ENCODE measurements around the gene LGR6.

LGR6 gene

GRCh38 chr1:202283991-202284390 is 90.4 kb downstream of the LGR6 start:
- Histone ChIP-seq H3K9me2 (ENCODE audit: low read depth, low read length) (no peaks in the 10 kb centered on the region), H3K4me3 (ENCODE audit: low read depth, low read length, poor library complexity, severe bottlenecking) (no peak overlapping the region), H4K20me1 (ENCODE audit: insufficient read depth, low read length) (no peaks in the 10 kb centered on the region), H3K36me3 (ENCODE audit: insufficient read depth, low read length) (no peaks in the 10 kb centered on the region), H3K9me3 (ENCODE audit: low read length) (no peaks in the 10 kb centered on the region), H3K27me3 (ENCODE audit: insufficient read depth, low read length) (peaks cover 13% of the 10 kb centered on the region; the same call in 1 of the 2 replicates), H3K27ac (ENCODE audit: low read depth, low read length, poor library complexity, severe bottlenecking) (no peak overlapping the region), H3F3A (ENCODE audit: insufficient read depth, low read length) (no peaks in the 10 kb centered on the region), H3K79me2 (ENCODE audit: insufficient read depth, low read length) (no peaks in the 10 kb centered on the region), H3K9ac (ENCODE audit: low read length) (no peak overlapping the region), H2AFZ (ENCODE audit: low read length) (no peak overlapping the region), H3K4me1 (ENCODE audit: insufficient read depth, low read length, severe bottlenecking) (no peaks in the 10 kb centered on the region), H3K4me2 (ENCODE audit: low read length) (no peak overlapping the region)
- TF ChIP-seq EZH2 (IDR thresholded peaks at IDR 0.05; ENCODE audit: borderline replicate concordance, low read length), result no peak
- TF ChIP-seq, protein P1, sequence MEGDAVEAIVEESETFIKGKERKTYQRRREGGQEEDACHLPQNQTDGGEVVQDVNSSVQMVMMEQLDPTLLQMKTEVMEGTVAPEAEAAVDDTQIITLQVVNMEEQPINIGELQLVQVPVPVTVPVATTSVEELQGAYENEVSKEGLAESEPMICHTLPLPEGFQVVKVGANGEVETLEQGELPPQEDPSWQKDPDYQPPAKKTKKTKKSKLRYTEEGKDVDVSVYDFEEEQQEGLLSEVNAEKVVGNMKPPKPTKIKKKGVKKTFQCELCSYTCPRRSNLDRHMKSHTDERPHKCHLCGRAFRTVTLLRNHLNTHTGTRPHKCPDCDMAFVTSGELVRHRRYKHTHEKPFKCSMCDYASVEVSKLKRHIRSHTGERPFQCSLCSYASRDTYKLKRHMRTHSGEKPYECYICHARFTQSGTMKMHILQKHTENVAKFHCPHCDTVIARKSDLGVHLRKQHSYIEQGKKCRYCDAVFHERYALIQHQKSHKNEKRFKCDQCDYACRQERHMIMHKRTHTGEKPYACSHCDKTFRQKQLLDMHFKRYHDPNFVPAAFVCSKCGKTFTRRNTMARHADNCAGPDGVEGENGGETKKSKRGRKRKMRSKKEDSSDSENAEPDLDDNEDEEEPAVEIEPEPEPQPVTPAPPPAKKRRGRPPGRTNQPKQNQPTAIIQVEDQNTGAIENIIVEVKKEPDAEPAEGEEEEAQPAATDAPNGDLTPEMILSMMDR (IDR thresholded peaks at IDR 0.05; ENCODE audit: low read length), result no peak

DNA sequence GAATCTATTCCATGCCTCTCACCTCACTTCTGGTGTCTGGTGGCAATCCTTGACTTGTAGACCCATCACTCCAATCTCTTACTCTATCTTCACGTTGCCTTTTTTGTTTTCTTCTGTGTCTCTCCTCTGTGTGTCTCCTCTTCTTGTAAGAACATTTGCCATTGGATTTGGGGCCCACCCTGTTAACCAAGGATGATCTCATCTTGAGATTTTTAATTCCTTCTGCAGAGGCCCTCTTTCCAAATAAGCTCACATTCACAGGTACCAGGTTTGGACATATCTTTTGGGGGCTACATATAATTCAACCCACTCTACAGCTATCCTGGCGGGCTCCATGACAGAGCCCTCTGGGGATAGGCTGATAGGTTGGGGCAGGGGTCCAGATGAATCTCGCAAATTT is 92.3 kb downstream of the LGR6 start:
- Histone ChIP-seq H4K20me1 (ENCODE audit: insufficient read depth, low read length) (no peaks in the 10 kb centered on the region), H3K79me2 (ENCODE audit: insufficient read depth, low read length) (no peaks in the 10 kb centered on the region), H3F3A (ENCODE audit: insufficient read depth, low read length) (no peaks in the 10 kb centered on the region), H3K4me3 (ENCODE audit: low read depth, low read length, poor library complexity, severe bottlenecking) (no peak overlapping the region), H2AFZ (ENCODE audit: low read length) (no peak overlapping the region), H3K4me1 (ENCODE audit: insufficient read depth, low read length, severe bottlenecking) (no peaks in the 10 kb centered on the region), H3K9me2 (ENCODE audit: low read depth, low read length) (no peaks in the 10 kb centered on the region), H3K36me3 (ENCODE audit: insufficient read depth, low read length) (no peaks in the 10 kb centered on the region), H3K9me3 (ENCODE audit: low read length) (no peaks in the 10 kb centered on the region), H3K4me2 (ENCODE audit: low read length) (no peak overlapping the region), H3K9ac (ENCODE audit: low read length) (no peak overlapping the region), H3K27me3 (ENCODE audit: insufficient read depth, low read length) (peaks cover 13% of the 10 kb centered on the region; the same call in 1 of the 2 replicates), H3K27ac (ENCODE audit: low read depth, low read length, poor library complexity, severe bottlenecking) (no peak overlapping the region)
- TF ChIP-seq EZH2 (IDR thresholded peaks at IDR 0.05; ENCODE audit: borderline replicate concordance, low read length), result no peak
- TF ChIP-seq, protein P1 (IDR thresholded peaks at IDR 0.05; ENCODE audit: low read length), result no peak

DNA sequence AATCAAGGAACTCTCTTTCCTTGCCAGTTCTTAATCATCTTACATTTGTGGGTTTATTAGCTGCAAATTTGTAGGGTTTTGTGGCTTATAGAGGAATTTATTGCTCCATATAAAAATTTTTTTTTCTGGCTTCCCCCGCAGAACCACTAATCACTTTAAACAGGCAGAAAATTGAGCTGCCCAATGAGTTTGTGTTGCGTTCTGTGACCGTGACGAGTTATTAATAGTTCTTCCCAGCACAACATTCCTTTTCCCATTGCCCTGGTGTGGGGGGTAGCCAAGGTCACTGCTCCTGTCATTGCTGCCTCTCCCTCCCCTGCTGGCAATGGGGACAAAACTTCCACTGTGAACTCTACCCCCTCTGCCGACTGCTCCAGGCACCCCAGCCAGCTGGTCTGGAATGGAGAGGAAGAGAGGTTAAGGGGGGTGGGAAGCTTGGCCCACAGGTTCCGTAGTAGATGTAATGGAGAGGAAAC is 93.1 kb downstream of the LGR6 start:
- Histone ChIP-seq H3K27me3 (ENCODE audit: insufficient read depth, low read length) (peaks cover 13% of the 10 kb centered on the region; the same call in 1 of the 2 replicates), H3K9me3 (ENCODE audit: low read length) (no peaks in the 10 kb centered on the region), H3F3A (ENCODE audit: insufficient read depth, low read length) (no peaks in the 10 kb centered on the region), H3K4me3 (ENCODE audit: low read depth, low read length, poor library complexity, severe bottlenecking) (no peak overlapping the region), H3K36me3 (ENCODE audit: insufficient read depth, low read length) (no peaks in the 10 kb centered on the region), H3K4me1 (ENCODE audit: insufficient read depth, low read length, severe bottlenecking) (no peaks in the 10 kb centered on the region), H4K20me1 (ENCODE audit: insufficient read depth, low read length) (no peaks in the 10 kb centered on the region), H3K9ac (ENCODE audit: low read length) (no peak overlapping the region), H3K9me2 (ENCODE audit: low read depth, low read length) (no peaks in the 10 kb centered on the region), H3K4me2 (ENCODE audit: low read length) (no peak overlapping the region), H3K79me2 (ENCODE audit: insufficient read depth, low read length) (no peaks in the 10 kb centered on the region), H3K27ac (ENCODE audit: low read depth, low read length, poor library complexity, severe bottlenecking) (no peak overlapping the region), H2AFZ (ENCODE audit: low read length) (no peak overlapping the region)
- TF ChIP-seq, protein P1 (IDR thresholded peaks at IDR 0.05; ENCODE audit: low read length), result no peak
- no peak for TF ChIP-seq EZH2 (IDR thresholded peaks at IDR 0.05; ENCODE audit: borderline replicate concordance, low read length)

All from OCI-LY1 (cell line).